ENCODE results near the gene ADGRD2.

ADGRD2 gene

DNA sequence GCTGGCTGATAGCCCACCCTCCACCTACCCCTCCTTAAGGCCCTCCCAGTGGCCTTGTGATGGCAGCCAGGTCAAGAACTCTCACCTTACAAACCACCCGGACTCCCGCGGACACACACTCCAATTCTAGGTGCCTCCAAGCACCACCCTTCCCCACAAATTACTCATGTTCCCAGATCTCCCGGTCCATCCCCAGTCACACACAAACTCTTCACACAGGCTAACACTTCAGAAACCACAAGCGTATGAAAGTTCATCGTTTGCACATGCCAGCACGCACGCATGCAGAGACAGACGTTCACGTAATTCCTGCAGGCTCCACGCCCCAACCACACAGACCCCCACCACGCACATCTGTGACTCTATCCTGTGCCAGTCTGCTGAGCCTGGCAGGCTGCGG is 39.0 kb downstream of the ADGRD2 start:
- Histone ChIP-seq H3K27me3 (ENCODE audit: control insufficient read depth in 1 of 2, insufficient read depth in 2 of 2, low read length in 2 of 2) (peaks cover 24 to 35% of the 10 kb centered on the region in 2 donors), H3K4me1 (ENCODE audit: control insufficient read depth, insufficient read depth, low read length) (no peaks in the 10 kb centered on the region), H3K9ac (ENCODE audit: low read length in 2 of 2) (no peak overlapping the region), H3K4me3 (ENCODE audit: low read length in 2 of 2) (no peak overlapping the region), H3K27ac (ENCODE audit: low read length) (no peak overlapping the region), H3K9me3 (ENCODE audit: control insufficient read depth in 2 of 2, low read length in 2 of 2) (no peaks in the 10 kb centered on the region), H3K36me3 (ENCODE audit: control insufficient read depth in 2 of 2, insufficient read depth in 2 of 2, low read length in 2 of 2) (no peaks in the 10 kb centered on the region)

DNA sequence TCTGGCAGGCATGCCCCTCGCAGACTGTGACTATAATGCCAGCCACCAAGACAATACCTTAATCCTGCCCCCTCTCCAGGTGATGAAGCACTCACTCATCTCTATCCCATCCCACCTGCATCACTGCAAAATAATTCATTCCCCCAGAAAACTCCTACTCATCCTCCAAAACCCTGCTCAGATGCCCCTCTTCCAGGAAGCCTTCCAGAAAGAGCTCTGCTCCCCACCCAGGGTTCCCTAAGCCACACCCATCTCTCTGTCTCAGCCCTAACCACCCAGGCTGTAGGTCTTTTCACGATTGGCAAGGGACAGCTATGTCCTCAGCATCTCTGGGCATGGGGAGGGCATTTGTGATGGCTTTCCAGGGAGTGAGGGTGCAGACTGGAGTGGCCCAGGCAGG is 39.8 kb downstream of the ADGRD2 start:
- no peak overlapping the region for H3K27ac ChIP-seq (ENCODE audit: low read length)
- H3K9me3 ChIP-seq (ENCODE audit: control insufficient read depth in 2 of 2, low read length in 2 of 2), result no peaks in the 10 kb centered on the region
- H3K9ac ChIP-seq (ENCODE audit: low read length in 2 of 2), result no peak overlapping the region
- peaks cover 25 to 35% of the 10 kb centered on the region in 2 donors for H3K27me3 ChIP-seq (ENCODE audit: control insufficient read depth in 1 of 2, insufficient read depth in 2 of 2, low read length in 2 of 2)
- no peaks in the 10 kb centered on the region for H3K4me1 ChIP-seq (ENCODE audit: control insufficient read depth, insufficient read depth, low read length)
- H3K4me3 ChIP-seq (ENCODE audit: low read length in 2 of 2), result no peak overlapping the region
- H3K36me3 ChIP-seq (ENCODE audit: control insufficient read depth in 2 of 2, insufficient read depth in 2 of 2, low read length in 2 of 2), result no peaks in the 10 kb centered on the region

DNA sequence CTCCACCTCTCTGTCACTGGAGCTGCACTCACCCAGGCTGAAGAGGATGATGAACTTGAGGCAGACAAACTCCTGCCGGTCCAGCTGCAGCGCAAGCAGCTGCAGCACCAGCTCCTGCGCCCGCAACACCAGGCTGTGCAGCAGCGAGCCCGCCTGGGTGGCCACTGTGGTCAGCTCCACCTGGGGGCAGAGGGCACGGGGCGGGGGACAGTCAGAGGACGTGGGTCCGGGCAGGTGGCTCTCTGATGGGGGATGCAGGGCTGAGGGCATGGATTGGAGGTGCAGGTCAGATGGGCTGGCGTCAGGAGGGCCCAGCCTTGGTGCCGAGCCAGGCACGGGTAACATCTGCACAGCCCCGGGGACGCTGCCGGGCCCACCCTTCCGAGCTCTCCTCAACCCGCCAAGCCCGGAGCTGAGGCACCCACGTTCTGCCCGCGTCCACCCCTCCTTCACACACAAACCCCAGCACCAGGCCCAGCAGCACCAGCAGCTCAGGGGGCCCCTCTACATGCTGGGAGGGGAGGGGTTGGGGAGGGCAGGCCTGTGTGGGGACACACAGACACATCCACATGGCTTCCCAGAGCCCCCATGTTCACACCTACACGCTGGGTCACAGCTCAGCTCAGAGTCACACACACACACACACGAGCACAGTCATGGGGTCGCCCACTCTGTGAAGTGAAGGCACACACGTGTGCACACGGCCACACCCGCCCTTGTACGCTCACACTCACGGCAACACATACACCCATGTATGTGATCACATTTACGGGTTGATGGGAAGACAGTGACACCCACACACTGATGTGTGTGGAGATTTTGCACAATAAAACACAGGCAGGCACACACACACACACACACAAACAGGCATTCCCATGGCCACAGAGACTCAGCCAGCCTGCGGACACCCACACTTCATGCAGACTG is 41.1 kb downstream of the ADGRD2 start:
- H3K9me3 ChIP-seq (ENCODE audit: control insufficient read depth in 2 of 2, low read length in 2 of 2), result no peaks in the 10 kb centered on the region
- H3K27ac ChIP-seq (ENCODE audit: low read length), result no peak overlapping the region
- no peaks in the 10 kb centered on the region for H3K4me1 ChIP-seq (ENCODE audit: control insufficient read depth, insufficient read depth, low read length)
- peaks cover 25 to 31% of the 10 kb centered on the region in 2 donors for H3K27me3 ChIP-seq (ENCODE audit: control insufficient read depth in 1 of 2, insufficient read depth in 2 of 2, low read length in 2 of 2)
- no peak overlapping the region for H3K9ac ChIP-seq (ENCODE audit: low read length in 2 of 2)
- H3K4me3 ChIP-seq (ENCODE audit: low read length in 2 of 2), result no peak overlapping the region
- no peaks in the 10 kb centered on the region for H3K36me3 ChIP-seq (ENCODE audit: control insufficient read depth in 2 of 2, insufficient read depth in 2 of 2, low read length in 2 of 2)

DNA sequence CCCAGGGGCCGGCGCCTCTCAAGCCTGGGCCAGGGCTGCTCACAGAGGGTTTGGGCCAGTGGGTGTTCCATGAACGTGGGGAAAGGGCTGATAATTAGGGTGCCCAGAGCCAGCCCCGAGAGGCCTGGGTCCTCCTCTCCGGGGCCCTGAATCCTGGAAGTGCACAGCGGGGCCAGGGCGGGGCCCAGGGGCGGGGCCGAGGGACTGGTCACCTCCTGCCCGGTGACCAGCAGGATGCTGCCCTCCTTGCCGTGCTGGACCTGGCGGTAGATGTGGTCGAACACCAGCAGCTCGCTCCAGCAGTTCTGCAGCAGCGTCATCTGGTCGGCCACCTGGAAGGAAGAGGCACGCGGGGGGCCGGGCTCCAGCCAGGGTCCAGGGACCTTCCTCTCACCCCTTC is 42.6 kb downstream of the ADGRD2 start:
- Histone ChIP-seq H3K9me3 (ENCODE audit: control insufficient read depth in 2 of 2, low read length in 2 of 2) (no peaks in the 10 kb centered on the region), H3K36me3 (ENCODE audit: control insufficient read depth in 2 of 2, insufficient read depth in 2 of 2, low read length in 2 of 2) (no peaks in the 10 kb centered on the region), H3K4me1 (ENCODE audit: control insufficient read depth, insufficient read depth, low read length) (no peaks in the 10 kb centered on the region), H3K27ac (ENCODE audit: low read length) (no peak overlapping the region), H3K27me3 (ENCODE audit: control insufficient read depth in 1 of 2, insufficient read depth in 2 of 2, low read length in 2 of 2) (peaks cover 17 to 22% of the 10 kb centered on the region in 2 donors), H3K9ac (ENCODE audit: low read length in 2 of 2) (no peak overlapping the region), H3K4me3 (ENCODE audit: low read length in 2 of 2) (no peak overlapping the region)

DNA sequence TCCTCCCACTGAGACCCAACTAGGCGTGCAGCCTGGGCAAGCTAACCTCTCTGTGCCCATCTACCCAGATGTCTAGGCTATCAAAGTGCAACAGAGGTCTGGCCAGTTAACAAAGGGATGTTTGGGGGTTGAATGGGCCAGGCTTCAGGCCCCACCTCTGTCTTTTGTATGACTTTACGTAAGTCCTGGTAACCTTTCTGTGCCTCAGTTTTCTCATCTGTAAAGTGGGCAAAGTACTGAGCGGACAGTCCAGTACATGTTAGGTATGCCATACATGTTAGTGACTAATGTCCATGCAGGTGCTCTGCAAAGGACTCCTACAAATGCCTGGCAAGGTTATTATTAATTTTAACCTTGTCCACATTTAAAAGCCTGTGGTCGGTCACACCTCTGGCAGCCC is 43.0 kb downstream of the ADGRD2 start:
- no peaks in the 10 kb centered on the region for H3K4me1 ChIP-seq (ENCODE audit: control insufficient read depth, insufficient read depth, low read length)
- H3K27me3 ChIP-seq (ENCODE audit: control insufficient read depth in 1 of 2, insufficient read depth in 2 of 2, low read length in 2 of 2), result peaks cover 17 to 20% of the 10 kb centered on the region in 2 donors
- no peak overlapping the region for H3K9ac ChIP-seq (ENCODE audit: low read length in 2 of 2)
- H3K27ac ChIP-seq (ENCODE audit: low read length), result no peak overlapping the region
- no peaks in the 10 kb centered on the region for H3K9me3 ChIP-seq (ENCODE audit: control insufficient read depth in 2 of 2, low read length in 2 of 2)
- no peaks in the 10 kb centered on the region for H3K36me3 ChIP-seq (ENCODE audit: control insufficient read depth in 2 of 2, insufficient read depth in 2 of 2, low read length in 2 of 2)
- H3K4me3 ChIP-seq (ENCODE audit: low read length in 2 of 2), result no peak overlapping the region

DNA sequence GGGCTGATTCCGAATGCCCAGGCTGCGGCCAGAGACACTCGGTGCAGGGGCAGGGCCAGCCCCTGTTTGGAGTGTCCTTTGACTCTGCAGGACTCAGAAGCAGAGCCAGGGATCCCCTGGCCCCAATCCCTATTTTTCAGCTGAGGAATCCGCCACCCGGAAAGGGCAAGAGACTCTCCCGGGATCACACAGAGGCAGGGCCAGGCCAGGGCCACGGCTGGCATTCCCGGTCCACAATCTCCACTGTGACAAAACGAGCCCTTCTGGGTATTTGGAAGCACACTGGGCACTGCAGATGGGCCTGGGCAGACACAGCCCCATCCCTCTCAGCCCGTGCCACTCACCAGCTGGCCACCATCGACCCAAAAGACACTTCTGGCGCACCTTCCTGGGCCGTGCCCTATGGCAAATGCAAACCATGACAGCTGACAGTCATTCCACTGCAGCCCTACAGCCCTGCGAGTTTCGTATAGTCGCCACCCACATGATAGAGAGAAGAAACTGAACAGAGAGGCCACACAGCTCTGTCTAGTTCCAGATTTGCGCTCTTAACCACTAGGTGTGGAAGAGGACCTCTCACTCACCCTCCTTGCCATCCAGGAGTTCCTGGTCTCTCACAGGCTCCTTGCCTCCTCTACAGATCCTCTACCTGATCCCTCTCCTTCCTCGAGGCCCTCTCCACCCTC is 43.7 kb downstream of the ADGRD2 start:
- no peaks in the 10 kb centered on the region for H3K36me3 ChIP-seq (ENCODE audit: control insufficient read depth in 2 of 2, insufficient read depth in 2 of 2, low read length in 2 of 2)
- H3K9ac ChIP-seq (ENCODE audit: low read length in 2 of 2), result no peak overlapping the region
- no peak overlapping the region for H3K27ac ChIP-seq (ENCODE audit: low read length)
- no peaks in the 10 kb centered on the region for H3K9me3 ChIP-seq (ENCODE audit: control insufficient read depth in 2 of 2, low read length in 2 of 2)
- H3K4me1 ChIP-seq (ENCODE audit: control insufficient read depth, insufficient read depth, low read length), result no peaks in the 10 kb centered on the region
- no peak overlapping the region for H3K4me3 ChIP-seq (ENCODE audit: low read length in 2 of 2)
- H3K27me3 ChIP-seq (ENCODE audit: control insufficient read depth in 1 of 2, insufficient read depth in 2 of 2, low read length in 2 of 2), result peaks cover 16 to 17% of the 10 kb centered on the region in 2 donors

DNA sequence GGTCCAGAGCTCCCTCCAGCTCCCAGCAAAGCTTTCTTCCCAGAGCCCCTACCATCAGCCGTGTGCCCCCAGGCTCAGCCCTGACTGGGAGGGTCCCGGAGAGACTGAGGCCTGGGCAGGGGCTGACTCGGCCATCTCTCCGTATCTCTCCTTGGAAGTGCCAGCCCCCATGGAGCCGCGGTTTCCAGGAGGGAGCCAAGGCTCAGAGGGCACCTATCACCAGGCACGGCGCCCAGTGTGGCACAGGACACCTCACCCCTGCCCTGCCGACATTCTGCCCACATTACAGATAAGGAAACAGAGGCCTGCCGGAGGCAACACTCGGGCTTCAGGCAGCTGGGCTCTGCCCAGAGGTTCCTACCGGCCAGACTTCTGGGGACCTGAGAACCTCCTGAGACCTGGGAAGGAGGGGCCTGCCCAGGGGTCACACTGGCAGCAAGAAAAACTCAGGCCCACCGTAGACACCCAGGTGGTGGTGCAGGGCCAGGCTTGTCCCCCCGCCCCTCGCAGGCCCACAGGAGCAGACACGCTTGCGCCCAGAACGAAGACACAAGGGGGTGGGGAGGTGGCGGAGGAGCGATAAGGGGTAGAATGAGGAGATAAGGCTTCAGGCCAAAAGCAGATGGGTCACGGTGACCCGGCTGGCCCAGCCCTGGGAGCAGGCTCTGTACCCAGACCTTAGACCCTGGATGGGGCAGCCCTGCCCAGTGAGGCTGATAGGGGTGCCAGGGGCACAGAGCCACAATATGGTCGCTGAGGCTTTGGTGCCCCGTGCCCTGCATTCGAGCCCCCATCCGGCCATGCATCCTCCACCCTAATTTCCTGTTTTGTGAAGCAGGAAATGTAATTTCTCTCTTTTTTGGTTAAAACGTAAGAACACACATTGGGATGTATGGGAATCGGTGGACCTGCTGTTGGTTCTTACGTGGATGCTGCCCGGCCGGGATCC is 45.1 kb downstream of the ADGRD2 start:
- H3K9ac ChIP-seq (ENCODE audit: low read length in 2 of 2), result no peak overlapping the region
- H3K27ac ChIP-seq (ENCODE audit: low read length), result no peak overlapping the region
- no peak overlapping the region for H3K4me3 ChIP-seq (ENCODE audit: low read length in 2 of 2)
- no peaks in the 10 kb centered on the region for H3K9me3 ChIP-seq (ENCODE audit: control insufficient read depth in 2 of 2, low read length in 2 of 2)
- H3K36me3 ChIP-seq (ENCODE audit: control insufficient read depth in 2 of 2, insufficient read depth in 2 of 2, low read length in 2 of 2), result no peaks in the 10 kb centered on the region
- H3K27me3 ChIP-seq (ENCODE audit: control insufficient read depth in 1 of 2, insufficient read depth in 2 of 2, low read length in 2 of 2), result peaks cover 15% of the 10 kb centered on the region in 2 donors
- H3K4me1 ChIP-seq (ENCODE audit: control insufficient read depth, insufficient read depth, low read length), result no peaks in the 10 kb centered on the region

DNA sequence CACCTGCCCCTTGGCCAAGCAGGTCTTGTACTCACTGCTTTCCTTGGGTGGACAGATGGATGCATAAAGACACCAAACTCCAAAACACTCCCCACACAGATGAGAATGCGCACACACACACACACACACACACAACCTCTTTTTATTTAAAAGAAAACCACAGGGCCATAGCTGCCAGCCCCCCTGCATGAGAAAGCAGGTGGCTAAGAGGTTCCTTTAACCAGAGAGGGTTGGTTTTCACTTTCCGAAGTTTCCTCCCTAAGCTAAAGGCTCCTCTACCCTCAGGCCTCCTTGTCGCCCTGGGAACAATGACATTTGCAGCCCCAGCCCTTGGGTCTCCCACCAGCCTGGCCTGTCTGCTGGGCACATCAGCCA is 45.8 kb downstream of the ADGRD2 start:
- H3K4me3 ChIP-seq (ENCODE audit: low read length in 2 of 2), result no peak overlapping the region
- peaks cover 18 to 20% of the 10 kb centered on the region in 2 donors for H3K27me3 ChIP-seq (ENCODE audit: control insufficient read depth in 1 of 2, insufficient read depth in 2 of 2, low read length in 2 of 2)
- no peak overlapping the region for H3K9ac ChIP-seq (ENCODE audit: low read length in 2 of 2)
- H3K9me3 ChIP-seq (ENCODE audit: control insufficient read depth in 2 of 2, low read length in 2 of 2), result no peaks in the 10 kb centered on the region
- no peak overlapping the region for H3K27ac ChIP-seq (ENCODE audit: low read length)
- H3K36me3 ChIP-seq (ENCODE audit: control insufficient read depth in 2 of 2, insufficient read depth in 2 of 2, low read length in 2 of 2), result no peaks in the 10 kb centered on the region
- H3K4me1 ChIP-seq (ENCODE audit: control insufficient read depth, insufficient read depth, low read length), result no peaks in the 10 kb centered on the region

DNA sequence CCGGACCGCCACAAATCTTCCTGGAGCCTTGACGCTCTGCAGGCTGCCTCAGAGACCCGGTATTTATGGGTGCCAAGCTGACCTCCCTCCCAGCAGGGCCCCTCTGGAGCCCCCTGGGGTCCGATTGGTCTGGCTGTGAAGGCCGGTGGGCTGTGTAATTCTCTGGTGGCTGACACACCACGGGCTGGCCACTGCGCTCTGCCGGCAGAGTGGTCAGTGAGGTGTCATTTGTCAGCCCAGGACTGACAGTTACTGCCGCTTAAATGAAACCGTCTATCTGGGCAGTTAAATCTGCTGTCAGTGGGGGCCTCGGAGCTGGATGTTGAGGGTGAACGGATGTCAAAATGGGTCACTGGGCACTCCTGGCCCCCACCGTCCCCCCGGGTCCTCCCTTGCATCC is 46.2 kb downstream of the ADGRD2 start:
- Histone ChIP-seq H3K4me3 (ENCODE audit: low read length in 2 of 2) (no peak overlapping the region), H3K9me3 (ENCODE audit: control insufficient read depth in 2 of 2, low read length in 2 of 2) (no peaks in the 10 kb centered on the region), H3K27ac (ENCODE audit: low read length) (no peak overlapping the region), H3K9ac (ENCODE audit: low read length in 2 of 2) (no peak overlapping the region), H3K27me3 (ENCODE audit: control insufficient read depth in 1 of 2, insufficient read depth in 2 of 2, low read length in 2 of 2) (peaks cover 22 to 24% of the 10 kb centered on the region in 2 donors), H3K4me1 (ENCODE audit: control insufficient read depth, insufficient read depth, low read length) (no peaks in the 10 kb centered on the region), H3K36me3 (ENCODE audit: control insufficient read depth in 2 of 2, insufficient read depth in 2 of 2, low read length in 2 of 2) (no peaks in the 10 kb centered on the region)

DNA sequence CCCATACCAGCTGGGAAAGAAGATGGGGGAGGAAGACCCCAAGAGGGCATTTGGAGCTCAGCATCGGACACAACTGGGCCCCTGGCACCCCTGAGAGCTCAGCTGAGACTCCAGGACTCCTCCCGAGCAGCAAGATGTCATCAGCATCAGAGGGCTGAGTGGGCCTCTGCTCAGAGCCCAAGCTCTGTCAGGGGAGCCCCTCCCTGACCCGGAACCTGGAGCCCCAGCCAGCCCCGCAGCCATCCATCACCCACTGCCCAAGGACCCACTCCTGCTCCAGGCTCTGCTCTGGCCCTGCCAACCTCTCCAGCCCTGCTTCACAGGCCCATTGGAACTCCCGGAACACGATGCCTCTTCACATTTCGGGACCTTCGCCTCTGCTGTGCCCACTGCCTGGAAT is 47.2 kb downstream of the ADGRD2 start:
- Histone ChIP-seq H3K27ac (ENCODE audit: low read length) (no peak overlapping the region), H3K9ac (ENCODE audit: low read length in 2 of 2) (no peak overlapping the region), H3K9me3 (ENCODE audit: control insufficient read depth in 2 of 2, low read length in 2 of 2) (no peaks in the 10 kb centered on the region), H3K36me3 (ENCODE audit: control insufficient read depth in 2 of 2, insufficient read depth in 2 of 2, low read length in 2 of 2) (no peaks in the 10 kb centered on the region), H3K4me1 (ENCODE audit: control insufficient read depth, insufficient read depth, low read length) (no peaks in the 10 kb centered on the region), H3K27me3 (ENCODE audit: control insufficient read depth in 1 of 2, insufficient read depth in 2 of 2, low read length in 2 of 2) (peaks cover 29% of the 10 kb centered on the region in 2 donors), H3K4me3 (ENCODE audit: low read length in 2 of 2) (no peak overlapping the region)
